ENCODE data around the gene SLC45A1.
"Not testable (repeated sequence)": the region's sequence is repeated elsewhere in the genome, so short reads cannot be mapped to it uniquely, and the experiment has no call there.

The SLC45A1 gene

DNA sequence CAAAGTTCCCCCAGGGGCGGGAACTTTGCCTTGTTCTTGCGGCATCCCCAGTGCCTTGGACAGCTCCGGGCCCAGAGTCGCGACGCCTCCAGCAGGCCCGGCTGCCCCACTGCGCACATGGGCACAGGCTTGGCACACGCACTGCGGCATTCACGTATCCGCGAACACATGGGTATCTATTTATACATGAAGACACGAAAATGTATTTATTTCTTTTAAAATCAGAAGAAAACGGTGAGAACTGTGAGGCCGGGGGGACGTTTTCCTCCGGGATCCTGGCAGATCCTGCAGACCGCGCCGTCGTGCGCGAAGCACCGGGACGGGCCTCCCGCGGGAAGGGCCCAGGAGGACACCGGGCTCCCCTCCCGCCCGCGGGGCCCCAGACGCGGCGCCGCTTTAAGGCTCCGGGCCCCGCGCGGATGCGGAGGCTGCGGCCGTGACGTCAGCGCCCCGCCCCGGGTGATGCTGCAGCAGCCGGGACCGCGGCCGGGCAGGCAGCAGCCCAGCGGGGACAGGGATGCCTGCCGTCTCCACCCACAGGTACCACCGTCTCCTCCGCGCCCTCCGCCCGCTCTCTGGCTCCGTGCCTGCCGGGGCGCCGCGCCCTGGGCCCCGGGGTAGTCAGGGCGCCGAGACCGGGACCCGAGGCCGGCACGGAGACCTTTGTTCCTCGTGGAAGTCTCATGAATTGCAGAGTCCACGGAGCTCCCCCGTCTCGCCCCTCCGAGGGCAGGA lies at the start of gene SLC45A1:
Gene SLC45A1, plus strand, starts transcription at position 468 of the 735 bp plus-strand sequence. CDS start 6,216 bp downstream, outside the sequence.
- in situ Hi-C loops (cut with MboI; ENCODE audit: low sequenced_read_pairs), result loop anchor here (25.0 kb wide), 2 partner anchors 306 to 656 kb away; no protein-coding TSS in a partner anchor

- in situ Hi-C loops (cut with MboI; ENCODE audit: low sequenced_read_pairs), result no loop called here
These were observed 44.9 kb upstream of the SLC45A1 start for GRCh38 chr1:8273036-8273435.

GRCh38 chr1:8274352-8274751 lies 43.6 kb upstream of the SLC45A1 start:
- in situ Hi-C loops (cut with MboI; ENCODE audit: low sequenced_read_pairs), result no loop called here

DNA sequence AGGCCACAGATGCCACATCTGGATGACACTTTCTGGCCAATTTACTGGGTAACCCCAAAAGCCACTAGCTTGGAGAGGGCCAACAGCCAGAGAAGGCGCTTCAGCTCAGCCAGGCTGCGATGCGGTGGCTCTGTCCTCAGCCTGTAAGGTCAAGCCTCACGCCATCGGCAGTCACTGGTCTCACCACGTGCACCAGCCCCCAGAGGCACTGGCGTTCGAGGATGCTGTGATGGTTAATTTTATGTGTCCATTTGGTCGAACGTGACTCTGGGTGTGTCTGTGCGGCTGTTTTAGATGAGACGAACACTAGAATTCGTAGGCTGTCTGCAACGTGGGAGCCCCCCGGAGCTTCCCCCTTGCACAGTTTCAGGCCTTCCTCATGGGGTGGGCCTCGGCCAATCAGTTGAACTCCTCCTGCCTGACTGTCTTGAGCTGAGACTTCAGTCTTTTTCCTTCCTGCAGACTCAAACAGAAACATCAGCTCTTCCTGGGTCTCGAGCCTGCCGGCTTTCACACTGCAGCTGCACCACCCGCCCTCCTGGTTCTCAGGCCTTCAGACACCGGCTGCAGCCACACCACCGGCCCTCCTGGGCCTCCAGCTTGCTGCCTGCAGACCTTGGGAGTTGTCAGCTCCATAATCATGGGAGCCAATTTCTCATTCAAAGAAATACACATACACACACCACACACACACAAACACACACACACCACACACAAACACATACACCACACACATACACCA lies 41.6 kb upstream of the SLC45A1 start:
- in situ Hi-C loops (cut with MboI; ENCODE audit: low sequenced_read_pairs), result no loop called here

GRCh38 chr1:8276932-8277331 lies 41.0 kb upstream of the SLC45A1 start:
- in situ Hi-C loops (cut with MboI; ENCODE audit: low sequenced_read_pairs), result no loop called here

DNA sequence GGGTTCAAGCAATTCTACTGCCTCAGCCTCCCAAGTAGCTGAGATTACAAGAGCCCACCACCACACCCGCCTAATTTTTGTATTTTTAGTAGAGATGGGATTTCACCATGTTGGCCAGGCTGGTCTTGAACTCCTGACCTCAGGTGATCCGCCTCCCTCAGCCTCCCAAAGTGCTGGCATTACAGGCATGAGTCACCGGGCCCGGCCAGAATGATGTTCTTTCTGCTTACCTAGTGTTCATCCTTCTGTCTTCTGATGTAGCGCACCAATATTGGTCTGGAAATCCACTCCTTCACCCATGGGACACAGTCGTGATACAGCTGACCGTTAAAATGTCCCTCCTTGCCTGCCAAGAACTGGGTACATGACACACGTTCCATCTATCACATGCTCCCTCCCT lies 39.2 kb upstream of the SLC45A1 start:
- in situ Hi-C loops (cut with MboI; ENCODE audit: low sequenced_read_pairs), result not testable (repeated sequence)

DNA sequence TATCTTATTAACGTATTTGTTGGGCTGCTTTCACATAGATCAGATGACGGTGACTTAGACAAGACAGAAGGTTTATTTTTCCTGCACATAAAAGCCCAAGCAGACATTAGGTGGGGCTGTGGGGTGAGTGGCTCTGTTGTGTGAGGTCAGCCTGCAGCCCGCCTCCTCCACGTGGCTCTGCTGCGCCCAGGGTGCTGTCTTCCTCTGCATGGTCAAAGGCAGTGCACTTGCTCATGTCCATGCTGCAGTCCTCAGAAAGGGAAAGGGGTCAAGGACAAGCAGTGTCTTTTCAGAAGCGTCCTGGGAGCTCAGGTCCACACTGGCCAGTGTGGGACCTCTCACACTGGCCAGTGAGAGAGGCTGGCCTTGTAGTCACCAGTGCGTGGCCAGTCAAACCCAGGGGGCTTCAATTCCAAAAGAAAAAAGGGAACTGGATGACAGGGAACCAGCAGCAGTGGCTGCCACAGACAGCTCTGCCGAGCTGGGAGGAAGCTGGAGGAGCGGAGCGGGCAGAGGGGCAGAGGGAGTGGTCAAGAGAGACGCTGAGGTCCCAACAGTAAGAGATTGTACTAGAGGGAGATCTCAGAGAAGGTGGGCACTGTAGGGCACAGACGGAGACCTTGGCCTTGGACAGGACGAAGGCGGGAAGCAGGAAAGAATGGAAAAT lies 35.9 kb upstream of the SLC45A1 start:
- in situ Hi-C loops (cut with MboI; ENCODE audit: low sequenced_read_pairs), result no loop called here

GRCh38 chr1:8283058-8283884 lies 34.6 kb upstream of the SLC45A1 start:
- in situ Hi-C loops (cut with MboI; ENCODE audit: low sequenced_read_pairs), result no loop called here

DNA sequence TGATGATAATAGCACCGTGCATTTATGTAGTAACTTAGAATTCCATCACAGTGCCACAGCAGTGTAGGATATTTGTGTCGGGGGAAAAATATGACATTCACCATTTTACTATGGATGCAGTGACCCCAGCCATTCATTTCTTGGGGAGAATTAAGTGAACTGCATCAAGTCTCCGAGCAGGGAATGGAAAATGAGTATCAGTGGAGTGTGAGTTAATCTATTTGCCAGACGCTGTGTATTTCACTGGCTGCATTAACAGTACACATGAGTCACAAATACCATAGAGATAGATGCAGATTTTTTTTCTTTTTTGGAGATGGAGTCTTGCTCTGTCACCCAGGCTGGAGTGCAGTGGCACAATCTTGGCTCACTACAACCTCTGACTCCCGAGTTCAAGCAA lies 33.8 kb upstream of the SLC45A1 start:
- in situ Hi-C loops (cut with MboI; ENCODE audit: low sequenced_read_pairs), result no loop called here

DNA sequence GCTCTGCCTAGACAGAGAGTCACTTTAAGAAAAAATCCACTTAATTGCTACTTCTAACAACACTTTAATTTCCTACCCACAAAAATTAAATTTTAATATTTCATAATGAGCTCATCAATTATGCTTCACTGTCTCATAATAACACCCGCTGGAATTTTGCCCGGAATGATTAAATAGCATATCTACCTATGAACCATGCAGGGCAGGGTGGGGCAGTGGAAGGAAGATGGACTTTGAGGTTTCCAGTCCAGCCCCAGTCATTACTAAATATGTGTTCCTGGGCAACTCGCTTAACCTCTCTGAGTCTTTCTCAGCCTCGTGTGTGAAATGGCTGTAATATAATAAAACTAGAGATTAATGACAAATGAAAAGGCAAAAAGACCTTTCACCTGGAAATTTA lies 32.8 kb upstream of the SLC45A1 start:
- in situ Hi-C loops (cut with MboI; ENCODE audit: low sequenced_read_pairs), result no loop called here

GRCh38 chr1:8285965-8286364 lies 31.9 kb upstream of the SLC45A1 start:
- in situ Hi-C loops (cut with MboI; ENCODE audit: low sequenced_read_pairs), result no loop called here

DNA sequence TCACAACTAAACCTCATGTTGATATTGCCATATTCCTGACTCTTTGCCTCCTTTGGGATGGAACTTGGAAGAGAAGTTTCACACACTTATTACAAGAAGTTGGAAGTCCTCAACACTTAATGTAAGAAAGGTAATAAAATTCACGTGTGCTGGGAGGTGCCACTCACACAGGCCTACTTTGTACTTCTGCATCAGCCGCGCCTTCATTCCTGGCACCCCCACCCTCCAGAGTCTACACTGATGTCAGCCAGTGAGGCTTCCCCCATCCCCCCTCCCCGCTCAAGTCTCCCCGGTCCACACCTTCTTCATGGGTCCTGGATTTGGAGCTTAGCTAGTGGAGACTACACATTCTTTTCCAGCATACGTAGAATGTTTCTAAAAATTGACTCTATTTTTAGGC lies 24.8 kb upstream of the SLC45A1 start:
- in situ Hi-C loops (cut with MboI; ENCODE audit: low sequenced_read_pairs), result no loop called here

DNA sequence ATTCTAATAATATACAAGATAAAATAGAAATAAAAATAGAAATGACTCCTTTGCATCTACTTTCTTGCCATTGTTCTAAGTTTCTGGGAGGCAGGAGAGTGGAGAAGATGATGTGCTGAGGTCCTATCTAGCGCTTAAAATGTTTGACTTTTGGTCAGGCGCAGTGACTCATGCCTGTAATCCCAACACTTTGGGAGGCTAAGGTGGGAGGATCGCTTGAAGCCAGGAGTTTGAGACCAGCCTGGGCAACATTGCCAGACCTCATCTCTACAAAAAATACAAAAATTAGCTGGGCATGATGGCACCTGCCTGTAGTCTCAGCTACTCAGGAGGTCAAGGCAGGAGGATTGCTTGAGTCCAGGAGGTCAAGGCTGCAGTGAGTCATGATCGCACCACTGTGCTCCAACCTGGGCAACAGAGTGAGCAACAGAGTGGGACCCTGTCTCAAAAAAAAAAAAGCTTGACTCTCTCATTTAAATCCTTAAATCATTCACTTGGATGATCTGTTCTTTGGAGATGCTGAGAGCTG lies 24.2 kb upstream of the SLC45A1 start:
- in situ Hi-C loops (cut with MboI; ENCODE audit: low sequenced_read_pairs), result no loop called here

- in situ Hi-C loops (cut with MboI; ENCODE audit: low sequenced_read_pairs), result no loop called here
These were observed 23.7 kb upstream of the SLC45A1 start for GRCh38 chr1:8294170-8294697.

DNA sequence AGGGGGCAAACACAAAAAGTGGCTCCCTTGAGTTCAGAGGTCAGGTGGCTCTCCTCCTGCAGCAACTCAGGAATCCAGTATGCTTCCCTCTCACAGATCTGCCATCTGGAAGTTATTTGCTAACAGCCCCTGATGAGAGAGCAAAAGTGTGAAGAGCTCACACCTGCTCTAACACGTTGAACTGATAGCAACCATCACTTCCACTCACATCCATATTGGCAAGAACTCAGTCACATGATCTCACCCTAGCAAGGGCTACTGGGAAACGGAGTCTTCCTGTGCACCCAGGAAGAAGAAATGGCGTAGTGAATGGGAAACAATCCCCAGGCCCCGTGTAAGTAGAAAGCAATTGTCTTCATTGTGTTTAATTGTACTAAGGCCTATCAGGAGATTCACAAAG lies 20.7 kb upstream of the SLC45A1 start:
- in situ Hi-C loops (cut with MboI; ENCODE audit: low sequenced_read_pairs), result no loop called here

- in situ Hi-C loops (cut with MboI; ENCODE audit: low sequenced_read_pairs), result loop anchor here (25.0 kb wide), 2 partner anchors 288 to 638 kb away; no protein-coding TSS in a partner anchor
These were observed 18.0 kb upstream of the SLC45A1 start for GRCh38 chr1:8299963-8300362.

- in situ Hi-C loops (cut with MboI; ENCODE audit: low sequenced_read_pairs), result loop anchor here (25.0 kb wide), 2 partner anchors 290 to 640 kb away; no protein-coding TSS in a partner anchor
These were observed 15.6 kb upstream of the SLC45A1 start for GRCh38 chr1:8302081-8302956.

- in situ Hi-C loops (cut with MboI; ENCODE audit: low sequenced_read_pairs), result loop anchor here (25.0 kb wide), 2 partner anchors 291 to 641 kb away; no protein-coding TSS in a partner anchor
These were observed 14.8 kb upstream of the SLC45A1 start for GRCh38 chr1:8303141-8303540.

- in situ Hi-C loops (cut with MboI; ENCODE audit: low sequenced_read_pairs), result loop anchor here (25.0 kb wide), 2 partner anchors 292 to 642 kb away; no protein-coding TSS in a partner anchor
These were observed 14.0 kb upstream of the SLC45A1 start for GRCh38 chr1:8303876-8304275.
